Transverse colon (tissue), 4 donors: ENCODE data around the gene ARAP1. TPM values are rescaled to one million over a fixed set of nuclear protein-coding genes. Genes with fewer than 3 reads are reported as not detected.

ENCODE experiments used
- DNase-seq: peaks from one replicate; pipeline ENCODE4 v3.0.0-alpha.2; 2019
- H3K27ac ChIP-seq, 4 donors: fragments of 200-600 bp; sonication (generic); 2 replicates each; pipeline ENCODE4 v1.5.1; 2016 to 2018; ENCODE audit warnings: inconsistent platforms in 4 of 4
- H3K27me3 ChIP-seq: fragments of 200-600 bp; sonication (generic); 2 replicates; pipeline ENCODE4 v1.5.1; 2017; ENCODE audit warnings: inconsistent platforms
- H3K36me3 ChIP-seq, 4 donors: fragments of 200-600 bp; sonication (generic); 2 replicates each; pipeline ENCODE4 v1.5.1; 2017 to 2019; ENCODE audit warnings: inconsistent platforms in 4 of 4
- H3K4me1 ChIP-seq, 4 donors: fragments of 200-600 bp; sonication (generic); 2 replicates each; pipeline ENCODE4 v1.5.1; 2017 to 2020; ENCODE audit warnings: inconsistent platforms in 4 of 4
- H3K4me3 ChIP-seq, 4 donors: fragments of 200-600 bp; sonication (generic); 1 replicate in 1 of 4; 2 replicates in 3 of 4; pipeline versions ENCODE4 v1.5.1 to v1.6.1; 2017 to 2019; ENCODE audit warnings: inconsistent platforms in 4 of 4
- H3K9me3 ChIP-seq, 2 donors: fragments of 200-600 bp; sonication (generic); 2 replicates each; pipeline ENCODE4 v1.5.1; 2017 to 2019; ENCODE audit warnings: inconsistent platforms in 2 of 2
- EP300 ChIP-seq: sonication (generic); formaldehyde crosslinking; IDR thresholded peaks from one replicate; pipeline ENCODE4 v1.6.1; 2017; ENCODE audit warnings: antibody characterized with exemption, low read depth
- POLR2A ChIP-seq: fragments of 450-650 bp; IDR thresholded peaks from one replicate; pipeline ENCODE4 v1.6.1; 2016; ENCODE audit warnings: antibody characterized with exemption, mild to moderate bottlenecking, moderate library complexity
- POLR2AphosphoS5 ChIP-seq, 3 donors: sonication (generic); formaldehyde crosslinking; IDR thresholded peaks; one replicate each; pipeline ENCODE4 v1.6.1; 2016; ENCODE audit warnings: antibody characterized with exemption in 3 of 3
- WGBS, 2 donors: methylation state at CpG; one replicate each; pipeline ENCODE4 v1.1.5; 2018; ENCODE audit warnings: low coverage in 1 of 2; 5-methylcytosine and 5-hydroxymethylcytosine counted together
- in situ Hi-C, 4 donors: fragments of 200-750 bp; cut with MboI; loops; one replicate each; pipeline versions ENCODE4 v1.15.0 to v1.15.1; 2017; ENCODE audit warnings: low sequenced_read_pairs in 3 of 4, low pct_ligation_motif_present in 1 of 4, low pct_unique_long_range_greater_than_20kb in 1 of 4
- intact Hi-C: fragments of 100-400 bp; cut with DNase I; formaldehyde crosslinking; loops from one replicate; pipeline ENCODE4 v1.15.1; 2023; ENCODE audit warnings: low total_unique reads
- total RNA-seq, 4 donors: library from RNA; depleted of rRNA; stranded (reverse); fragments of >200 nt; gene quantifications; one replicate each; pipeline ENCODE4 v1.1.0, GENCODE V29; 2016
- TF ChIP-seq, protein P1 (sequence below), 5 experiments: fragments of 200-600 bp in 3 of 5; fragments of 450-650 bp in 2 of 5; sonication (generic) in 3 of 5; IDR thresholded peaks; 1 replicate in 2 of 5; 2 replicates in 3 of 5; pipeline ENCODE4 v1.5.1; 2016 to 2017; ENCODE audit warnings: antibody characterized with exemption in 5 of 5, inconsistent platforms in 3 of 5, mild to moderate bottlenecking in 2 of 5, moderate library complexity in 1 of 5

The ARAP1 gene
- total RNA-seq, 4 donors from 2014 or later: 99.4 to 233 (median 108) TPM

DNA sequence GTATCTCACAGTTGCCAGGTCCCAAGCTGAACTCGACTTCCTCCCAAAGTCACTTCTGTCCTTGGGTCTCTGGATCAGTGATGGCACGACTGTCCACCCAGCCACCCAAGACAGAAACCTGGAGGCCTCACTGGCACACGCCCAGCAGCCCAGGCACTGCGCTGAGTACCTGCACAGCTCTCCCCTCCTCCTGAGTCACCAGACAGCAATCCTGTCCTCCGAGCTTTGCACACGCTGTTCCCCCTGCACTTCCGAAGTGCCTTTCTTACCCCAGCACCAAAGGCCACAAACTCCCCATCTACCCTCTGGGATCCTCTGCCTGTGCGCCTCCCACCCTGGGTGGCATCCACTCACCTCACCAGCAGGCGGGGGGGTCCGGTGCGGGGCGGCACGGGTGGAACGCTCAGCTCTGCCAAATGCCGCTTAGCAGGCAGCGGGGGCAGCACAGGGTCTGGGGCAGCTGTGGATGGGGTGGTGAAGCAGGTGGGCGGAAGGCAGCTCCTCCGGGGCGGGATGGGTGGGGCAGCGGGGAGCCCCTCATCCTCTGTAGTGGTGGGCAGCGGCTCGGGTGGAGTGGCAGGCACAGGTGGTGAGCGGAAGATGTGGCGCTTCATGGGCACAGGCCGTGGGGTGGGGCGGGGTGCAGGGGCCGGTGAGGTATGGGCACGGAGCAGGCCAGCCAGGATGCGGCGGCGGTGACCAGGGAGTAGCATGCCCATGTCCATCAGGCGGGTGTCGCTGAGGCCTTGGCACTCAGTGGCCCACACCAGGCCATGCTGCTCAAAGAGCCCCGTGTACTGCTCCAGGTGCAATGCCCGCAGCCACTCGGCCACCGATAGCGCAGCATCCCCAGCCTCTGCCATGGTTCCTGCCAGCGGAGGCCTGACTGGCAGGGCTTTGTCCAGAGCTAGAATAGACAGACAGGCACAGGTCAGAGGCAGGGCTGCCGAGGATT, 25.7 kb downstream of the ARAP1 start:
- DNase-seq: no peak
- H3K27me3 ChIP-seq: no peaks in the 10 kb centered on the region
- TF ChIP-seq, protein P1, sequence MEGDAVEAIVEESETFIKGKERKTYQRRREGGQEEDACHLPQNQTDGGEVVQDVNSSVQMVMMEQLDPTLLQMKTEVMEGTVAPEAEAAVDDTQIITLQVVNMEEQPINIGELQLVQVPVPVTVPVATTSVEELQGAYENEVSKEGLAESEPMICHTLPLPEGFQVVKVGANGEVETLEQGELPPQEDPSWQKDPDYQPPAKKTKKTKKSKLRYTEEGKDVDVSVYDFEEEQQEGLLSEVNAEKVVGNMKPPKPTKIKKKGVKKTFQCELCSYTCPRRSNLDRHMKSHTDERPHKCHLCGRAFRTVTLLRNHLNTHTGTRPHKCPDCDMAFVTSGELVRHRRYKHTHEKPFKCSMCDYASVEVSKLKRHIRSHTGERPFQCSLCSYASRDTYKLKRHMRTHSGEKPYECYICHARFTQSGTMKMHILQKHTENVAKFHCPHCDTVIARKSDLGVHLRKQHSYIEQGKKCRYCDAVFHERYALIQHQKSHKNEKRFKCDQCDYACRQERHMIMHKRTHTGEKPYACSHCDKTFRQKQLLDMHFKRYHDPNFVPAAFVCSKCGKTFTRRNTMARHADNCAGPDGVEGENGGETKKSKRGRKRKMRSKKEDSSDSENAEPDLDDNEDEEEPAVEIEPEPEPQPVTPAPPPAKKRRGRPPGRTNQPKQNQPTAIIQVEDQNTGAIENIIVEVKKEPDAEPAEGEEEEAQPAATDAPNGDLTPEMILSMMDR (IDR thresholded peaks at IDR 0.05): no peak
- TF ChIP-seq EP300 (no peak), POLR2AphosphoS5 (IDR thresholded peaks at IDR 0.05) (no peak), POLR2A (no peak)
- no peaks in the 10 kb centered on the region for H3K36me3 ChIP-seq
- H3K4me1 ChIP-seq: peaks cover 6 to 14% (median 8%) of the 10 kb centered on the region in 4 donors
- in situ Hi-C loops: loop anchor here (5.0 to 10.0 kb wide), 3 partner anchors 68 to 448 kb away; partner anchors contain the start of gene STARD10 (in 3 of the 4)
- intact Hi-C loops: loop anchor here (5.0 kb wide), 1 partner anchor 66 kb away; the partner anchor contains the start of gene STARD10
- no peak overlapping the region for H3K27ac ChIP-seq
- WGBS, 2 donors: 93% methylated on average over 37 of the region's 40 CpGs; no CpG with 5 or more reads in 1 of the 2 donors
- no peak overlapping the region for H3K4me3 ChIP-seq
- H3K9me3 ChIP-seq: no peaks in the 10 kb centered on the region

DNA sequence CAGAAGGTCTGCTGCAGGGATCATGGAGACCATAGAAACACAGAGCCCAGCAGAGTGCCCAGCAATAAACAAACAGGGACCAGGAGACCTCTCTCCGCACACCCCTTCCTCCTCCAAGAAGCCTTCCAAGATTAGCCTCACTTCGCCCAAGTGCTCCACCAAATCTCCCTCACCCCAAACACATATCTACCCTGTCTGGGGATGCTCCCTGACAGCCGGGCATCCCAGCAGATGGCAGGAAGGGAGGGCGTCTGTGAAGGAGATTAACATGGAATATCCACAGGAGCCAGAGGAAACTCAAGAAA, 26.5 kb downstream of the ARAP1 start:
- TF ChIP-seq EP300 (no peak), POLR2AphosphoS5 (IDR thresholded peaks at IDR 0.05) (no peak), POLR2A (no peak)
- TF ChIP-seq, protein P1 (IDR thresholded peaks at IDR 0.05): no peak
- in situ Hi-C loops (loop anchor here (5.0 to 10.0 kb wide), 3 partner anchors 69 to 449 kb away; partner anchors contain the start of gene STARD10 (in 3 of the 4)), intact Hi-C loops (loop anchor here (5.0 kb wide), 1 partner anchor 67 kb away; the partner anchor contains the start of gene STARD10)
- no peak overlapping the region for H3K27ac ChIP-seq
- H3K36me3 ChIP-seq: no peaks in the 10 kb centered on the region
- H3K4me3 ChIP-seq: no peak overlapping the region
- H3K4me1 ChIP-seq: peaks cover 9 to 22% (median 17%) of the 10 kb centered on the region in 4 donors
- H3K27me3 ChIP-seq: no peaks in the 10 kb centered on the region
- 71% methylated on average over 4 of the region's 4 CpGs; no CpG with 5 or more reads in 1 of the 2 donors for WGBS, 2 donors
- DNase-seq: no peak
- no peaks in the 10 kb centered on the region for H3K9me3 ChIP-seq

DNA sequence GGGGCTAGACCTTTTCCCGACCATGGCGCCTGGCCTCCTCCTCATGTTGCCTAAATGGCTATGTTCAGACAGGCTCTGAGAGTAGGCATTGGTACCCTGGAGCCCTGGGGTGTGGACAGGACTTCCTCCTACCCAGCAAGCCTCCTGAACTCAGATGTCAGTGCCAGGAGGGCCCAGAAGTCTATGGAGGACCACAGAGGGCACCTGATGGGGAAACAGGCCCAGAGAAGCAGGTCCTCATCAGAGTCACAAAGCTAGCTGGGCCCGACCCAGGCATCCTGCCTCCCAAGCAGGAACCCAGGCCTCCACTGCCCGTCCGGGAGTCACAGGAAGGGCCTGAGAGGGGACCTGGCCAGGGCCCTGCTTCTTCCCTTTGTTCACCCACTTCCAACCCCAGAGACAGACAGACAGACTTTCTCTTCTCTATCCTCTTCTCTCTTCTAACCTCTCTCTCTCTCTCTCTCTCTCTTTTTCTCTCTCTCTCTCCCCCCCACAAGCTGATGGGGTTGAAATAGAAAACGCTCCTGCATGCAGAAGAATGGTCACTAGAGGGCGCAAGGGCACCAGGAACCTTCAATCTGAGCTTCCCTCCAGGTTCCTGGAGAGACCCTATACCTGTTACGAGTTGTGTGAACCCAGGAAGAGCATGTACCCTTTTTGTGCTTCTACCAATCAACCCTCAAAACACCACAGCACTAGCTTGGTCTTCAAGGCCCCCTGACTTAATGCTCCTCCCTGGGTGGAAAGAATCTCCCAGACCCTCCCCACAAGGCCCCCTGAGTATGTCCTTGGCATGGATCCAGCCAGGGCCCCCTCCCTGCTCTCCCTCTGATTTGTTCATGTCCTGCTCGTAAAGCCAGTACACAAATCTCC, 27.1 kb downstream of the ARAP1 start:
- Histone ChIP-seq H3K4me3 (no peak overlapping the region), H3K27ac (no peak overlapping the region), H3K9me3 (no peaks in the 10 kb centered on the region), H3K36me3 (no peaks in the 10 kb centered on the region), H3K27me3 (no peaks in the 10 kb centered on the region), H3K4me1 (peaks cover 14 to 28% (median 23%) of the 10 kb centered on the region in 4 donors)
- in situ Hi-C loops (loop anchor here (5.0 to 10.0 kb wide), 3 partner anchors 70 to 450 kb away; partner anchors contain the start of gene STARD10 (in 3 of the 4)), intact Hi-C loops (loop anchor here (5.0 kb wide), 1 partner anchor 67 kb away; the partner anchor contains the start of gene STARD10)
- 47 to 56% methylated on average over 6 to 9 of the region's 9 CpGs for WGBS, 2 donors
- TF ChIP-seq POLR2AphosphoS5 (IDR thresholded peaks at IDR 0.05): no peak
- TF ChIP-seq, protein P1 (IDR thresholded peaks at IDR 0.05): peak; percentile 86 to 95 (median 89)
- TF ChIP-seq EP300: no peak
- TF ChIP-seq POLR2A: no peak
- DNase-seq: peak; percentile 81
